ENCODE data around the gene KRTAP10-5. TPM values are rescaled to one million over a fixed set of nuclear protein-coding genes. Genes with fewer than 3 reads are reported as not detected.

KRTAP10-5 gene
- polyA plus RNA-seq, 2 of the 4 experiments (the other 2 are of a cell fraction), result not detected

- H3K4me3 ChIP-seq, result no peak overlapping the region
- no peak for ATAC-seq
- CTCF ChIA-PET, result interaction anchor here (1.7 kb wide), 1 partner anchor 24 kb away, joined by 6 read pairs; no protein-coding TSS in a partner anchor
Measured at GRCh38 chr21:44533891-44534627, 46.3 kb downstream of the KRTAP10-5 start.

GRCh38 chr21:44533121-44533890, 47.1 kb downstream of the KRTAP10-5 start:
- no peak for ATAC-seq
- WGBS (ENCODE audit: missing lambda C conversion rate), result 79% methylated on average over 17 of the region's 37 CpGs
- Histone ChIP-seq H3K4me3 (no peak overlapping the region), H3K9me3 (no peaks in the 10 kb centered on the region), H3K4me1 (no peaks in the 10 kb centered on the region), H3K4me2 (no peak overlapping the region), H3K27ac (no peak overlapping the region)
- no peak for FAIRE-seq
- POLR2A ChIA-PET, result no interaction called here
- no peak for DNase-seq (ENCODE audit: low read depth in 1 of 2, low spot score in 1 of 2)
- CTCF ChIA-PET, result interaction anchor here (1.7 kb wide), 1 partner anchor 23 kb away, joined by 6 read pairs; no protein-coding TSS in a partner anchor
- TF ChIP-seq JUN (IDR thresholded peaks at IDR 0.05) (no peak), CHD2 (IDR thresholded peaks at IDR 0.05; ENCODE audit: low read length, partially characterized antibody) (no peak), NPAS2 (CRISPR knock-in tag; IDR thresholded peaks at IDR 0.05; ENCODE audit: borderline replicate concordance) (no peak), TP53 (CRISPR knock-in tag; IDR thresholded peaks at IDR 0.05) (no peak), SMC3 (IDR thresholded peaks at IDR 0.05) (no peak), SREBF2 (IDR thresholded peaks at IDR 0.05) (no peak), KDM5A (IDR thresholded peaks at IDR 0.05) (no peak), HOXB13 (CRISPR knock-in tag; IDR thresholded peaks at IDR 0.05; ENCODE audit: low read depth) (no peak), NR3C1 (IDR thresholded peaks at IDR 0.05) (no peak), POLR2AphosphoS2 (conservative IDR thresholded peaks at IDR 0.05; ENCODE audit: low read length) (no peak), REST (IDR thresholded peaks at IDR 0.05) (no peak), RFX5 (IDR thresholded peaks at IDR 0.05) (no peak), NFE2L2 (conservative IDR thresholded peaks at IDR 0.05; ENCODE audit: low read length) (no peak), GATA3 (IDR thresholded peaks at IDR 0.05; ENCODE audit: borderline replicate concordance) (no peak), CTCF (IDR thresholded peaks at IDR 0.05) (no peak), RAD21 (conservative IDR thresholded peaks at IDR 0.05 in 1 of 2, IDR thresholded peaks at IDR 0.05 in 1 of 2) (no peak), RCOR1 (IDR thresholded peaks at IDR 0.05; ENCODE audit: low read depth, low read length) (no peak), HMGXB4 (CRISPR knock-in tag; IDR thresholded peaks at IDR 0.05; ENCODE audit: borderline replicate concordance) (no peak)

More at GRCh38 chr21:44533891-44534627, 46.3 kb downstream of the KRTAP10-5 start:
- TF ChIP-seq CEBPB (IDR thresholded peaks at IDR 0.05), result no peak
- Histone ChIP-seq H3K4me2 (no peak overlapping the region), H3K27ac (no peak overlapping the region), H3K9me3 (no peaks in the 10 kb centered on the region), H3K4me1 (no peaks in the 10 kb centered on the region)
- POLR2A ChIA-PET, result no interaction called here
- WGBS (ENCODE audit: missing lambda C conversion rate), result 52% methylated on average over 6 of the region's 21 CpGs
- no peak for FAIRE-seq
- DNase-seq (ENCODE audit: low read depth in 1 of 2, low spot score in 1 of 2), result no peak
